ENCODE results near the gene LDHA.
"Not testable (repeated sequence)": the region's sequence is repeated elsewhere in the genome, so short reads cannot be mapped to it uniquely, and the experiment has no call there.

The LDHA gene

GRCh38 chr11:18394928-18395734 is 768 bp downstream of the LDHA start:
- DNase-seq (ENCODE audit: low spot score): peak; percentile 10

- DNase-seq (ENCODE audit: low spot score): peak; percentile 96
These were observed 1.6 kb downstream of the LDHA start for GRCh38 chr11:18395735-18396504.

GRCh38 chr11:18397921-18398320 is 3.6 kb downstream of the LDHA start:
- no peak for DNase-seq (ENCODE audit: low spot score)

GRCh38 chr11:18401077-18401476 is 6.7 kb downstream of the LDHA start:
- DNase-seq (ENCODE audit: low spot score): not testable (repeated sequence)

DNA sequence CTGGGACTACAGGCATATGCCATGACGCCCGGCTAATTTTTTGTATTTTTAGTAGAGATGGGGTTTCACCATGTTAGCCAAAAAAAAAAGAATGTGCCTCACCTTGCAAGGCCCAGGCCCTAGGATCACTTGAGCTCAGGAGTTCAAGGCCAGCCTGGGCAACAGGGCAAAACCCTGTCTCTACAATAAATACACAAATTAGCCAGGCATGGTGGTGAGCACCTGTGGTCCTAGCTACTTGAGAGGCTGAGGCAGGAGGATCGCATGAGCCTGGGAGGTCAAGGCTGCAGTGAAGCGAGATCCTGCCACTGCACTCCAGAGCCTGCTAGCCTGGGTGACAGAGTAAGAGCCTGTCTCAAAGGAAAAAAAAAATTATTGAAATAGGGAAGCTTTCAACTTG is 9.7 kb downstream of the LDHA start:
- DNase-seq (ENCODE audit: low spot score): no peak

DNA sequence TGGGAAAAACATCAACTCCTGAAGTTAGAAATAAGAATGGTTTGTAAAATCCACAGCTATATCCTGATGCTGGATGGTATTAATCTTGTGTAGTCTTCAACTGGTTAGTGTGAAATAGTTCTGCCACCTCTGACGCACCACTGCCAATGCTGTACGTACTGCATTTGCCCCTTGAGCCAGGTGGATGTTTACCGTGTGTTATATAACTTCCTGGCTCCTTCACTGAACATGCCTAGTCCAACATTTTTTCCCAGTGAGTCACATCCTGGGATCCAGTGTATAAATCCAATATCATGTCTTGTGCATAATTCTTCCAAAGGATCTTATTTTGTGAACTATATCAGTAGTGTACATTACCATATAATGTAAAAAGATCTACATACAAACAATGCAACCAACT is 13.0 kb downstream of the LDHA start:
- DNase-seq (ENCODE audit: low spot score): not testable (repeated sequence)

- DNase-seq (ENCODE audit: low spot score): no peak
These were observed 14.4 kb downstream of the LDHA start for GRCh38 chr11:18408558-18409291.

- DNase-seq (ENCODE audit: low spot score): no peak
These were observed 22.1 kb downstream of the LDHA start for GRCh38 chr11:18416459-18416858.

- DNase-seq (ENCODE audit: low spot score): no peak
These were observed 24.7 kb downstream of the LDHA start for GRCh38 chr11:18419040-18419439.

GRCh38 chr11:18420067-18420466 is 25.7 kb downstream of the LDHA start:
- DNase-seq (ENCODE audit: low spot score): no peak

DNA sequence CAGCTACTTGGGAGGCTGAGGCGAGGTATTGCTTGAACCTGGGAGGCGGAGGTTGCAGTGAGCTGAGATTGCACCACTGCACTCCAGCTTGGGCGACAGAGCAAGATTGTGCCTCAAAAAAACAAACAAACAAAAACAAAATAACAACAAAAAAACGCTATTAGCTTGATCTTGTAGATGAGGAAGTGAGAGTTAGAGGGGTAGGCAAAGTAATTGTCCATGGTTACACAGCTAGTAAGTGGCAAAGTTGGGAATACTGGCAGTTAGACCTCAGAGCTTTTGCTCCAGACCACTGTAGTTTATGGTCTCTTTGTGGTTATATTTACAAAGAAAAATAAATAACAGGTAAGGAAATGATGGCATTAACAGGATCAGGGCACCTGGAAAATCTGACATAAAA is 32.9 kb downstream of the LDHA start:
- no peak for DNase-seq (ENCODE audit: low spot score)

DNA sequence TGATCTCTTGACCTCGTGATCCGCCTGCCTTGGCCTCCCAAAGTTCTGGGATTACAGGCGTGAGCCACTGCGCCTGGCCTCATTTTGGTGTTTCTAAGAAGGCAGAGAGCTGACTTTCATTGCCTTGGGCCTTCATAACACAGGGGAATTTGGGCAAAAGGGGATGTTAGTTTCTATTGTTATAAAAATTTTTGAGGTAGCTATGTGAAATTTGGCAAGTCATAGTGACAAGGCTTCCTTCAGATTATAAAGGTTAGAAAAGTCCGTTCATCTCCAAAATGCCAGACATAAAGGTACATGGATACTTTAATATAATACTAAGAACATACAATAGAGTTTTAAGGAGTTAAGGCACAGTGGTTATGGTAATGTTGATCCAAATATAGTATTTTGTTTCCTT is 35.0 kb downstream of the LDHA start:
- no peak for DNase-seq (ENCODE audit: low spot score)

DNA sequence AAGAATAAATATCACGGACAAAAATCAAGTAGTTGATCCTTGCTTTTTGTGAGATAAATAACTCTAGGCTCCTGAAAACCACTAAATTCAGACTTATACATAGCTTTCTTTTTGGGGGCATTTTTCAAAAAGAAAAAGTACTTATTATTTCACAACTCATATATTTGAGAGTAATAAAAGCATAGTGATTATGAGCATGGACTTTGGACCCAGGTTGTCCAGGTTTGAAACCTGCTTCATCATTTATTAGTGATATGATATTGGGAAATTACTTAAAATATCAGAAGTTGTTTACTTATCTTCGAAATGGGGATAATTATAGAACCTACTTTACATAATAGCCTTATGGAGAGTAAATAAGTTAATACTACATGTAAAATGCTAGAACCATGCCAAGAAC is 44.3 kb downstream of the LDHA start:
- DNase-seq (ENCODE audit: low spot score): no peak

- no peak for DNase-seq (ENCODE audit: low spot score)
These were observed 54.9 kb downstream of the LDHA start for GRCh38 chr11:18449251-18449650.

- no peak for DNase-seq (ENCODE audit: low spot score)
These were observed 58.6 kb downstream of the LDHA start for GRCh38 chr11:18452927-18453326.

- no peak for DNase-seq (ENCODE audit: low spot score)
These were observed 61.5 kb downstream of the LDHA start, which contains the start of gene LDHAL6A for GRCh38 chr11:18455686-18456372. TSS of gene LDHAL6A (plus strand) at chr11:18455856. CDS start at chr11:18456681, 825 bp downstream.

GRCh38 chr11:18457450-18457849 is 63.1 kb downstream of the LDHA start:
- DNase-seq (ENCODE audit: low spot score): no peak

Data from CD4-positive, alpha-beta T cell treated with Interleukin-6 at 100 ng/mL for 8 hours (primary cell).